Caki2 (cell line): ENCODE measurements around the gene TBCB. TPM values are rescaled to one million over a fixed set of nuclear protein-coding genes. Genes with fewer than 3 reads are reported as not detected.
A peak's percentile ranks its signal among the peaks of the same experiment; 100 is the strongest.
"Not testable (repeated sequence)": the region's sequence is repeated elsewhere in the genome, so short reads cannot be mapped to it uniquely, and the experiment has no call there.

Experiments used
- DNase-seq: peaks from one replicate; pipeline ENCODE4 v3.0.0-alpha.2; 2015; ENCODE audit warnings: low read depth
- in situ Hi-C: cut with HindIII; loops from 2 replicates; pipeline ENCODE4 v1.10.0; 2016; ENCODE audit warnings: low sequenced_read_pairs, low pct_unique_long_range_greater_than_20kb, mixed read lengths
- total RNA-seq: library from RNA; depleted of rRNA; stranded (reverse); fragments of >200 nt; shearing (Covaris generic); gene quantifications from 2 replicates; pipeline ENCODE4 v1.2.3, GENCODE V29; 2014; ENCODE audit warnings: low replicate concordance

The TBCB gene
- total RNA-seq, 1 experiment from 2014 or later = 369 TPM

DNA sequence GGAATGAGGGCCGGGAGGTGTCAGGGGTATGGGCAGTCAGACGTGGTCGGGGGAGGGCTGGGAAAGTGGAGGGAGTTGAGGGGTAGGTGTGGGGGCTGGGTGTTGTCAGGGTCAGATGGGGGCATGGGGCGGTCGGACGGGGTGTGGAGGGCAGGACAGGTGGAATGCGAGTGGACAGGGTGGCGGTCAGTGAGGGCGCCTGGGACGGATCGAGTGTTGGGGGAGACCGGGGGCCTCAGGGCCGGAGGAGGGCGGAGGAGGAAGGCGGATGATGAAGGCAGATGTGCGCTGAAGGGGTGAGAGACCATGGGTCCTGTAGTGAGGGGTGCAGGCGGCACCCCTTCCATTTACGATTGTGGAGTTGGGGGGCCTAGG lies 5.7 kb downstream of the TBCB start:
- DNase-seq = no peak
- in situ Hi-C loops = no loop called here

GRCh38 chr19:36121486-36122124 lies 6.3 kb downstream of the TBCB start:
- in situ Hi-C loops = no loop called here
- DNase-seq = no peak

DNA sequence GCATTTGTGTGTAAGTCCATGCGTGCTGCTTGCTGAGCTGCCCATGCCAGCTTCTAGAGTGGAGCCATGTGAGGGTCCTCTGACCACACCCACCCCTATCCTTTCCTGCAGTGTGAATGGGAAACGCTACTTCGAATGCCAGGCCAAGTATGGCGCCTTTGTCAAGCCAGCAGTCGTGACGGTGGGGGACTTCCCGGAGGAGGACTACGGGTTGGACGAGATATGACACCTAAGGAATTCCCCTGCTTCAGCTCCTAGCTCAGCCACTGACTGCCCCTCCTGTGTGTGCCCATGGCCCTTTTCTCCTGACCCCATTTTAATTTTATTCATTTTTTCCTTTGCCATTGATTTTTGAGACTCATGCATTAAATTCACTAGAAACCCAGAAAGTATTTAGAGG lies 10.3 kb downstream of the TBCB start:
- in situ Hi-C loops = no loop called here
- DNase-seq = no peak

DNA sequence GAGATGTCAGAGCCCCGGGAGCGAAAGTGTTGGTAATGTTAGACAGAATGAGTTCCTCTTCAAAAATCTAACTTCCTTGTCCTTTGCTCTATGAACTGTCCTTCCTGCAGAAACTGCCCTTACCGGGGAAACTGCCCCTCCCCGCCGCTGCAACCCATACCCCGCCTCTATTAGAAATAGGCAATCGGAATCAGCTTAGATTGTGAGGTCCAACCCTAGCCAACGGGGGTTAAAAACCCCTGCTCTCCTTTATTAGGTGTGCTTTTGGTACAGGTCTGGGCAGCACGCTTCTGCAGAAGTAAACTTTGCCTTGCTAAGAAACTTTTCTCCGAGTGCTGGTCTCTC lies 13.1 kb downstream of the TBCB start:
- DNase-seq = no peak
- in situ Hi-C loops = no loop called here

DNA sequence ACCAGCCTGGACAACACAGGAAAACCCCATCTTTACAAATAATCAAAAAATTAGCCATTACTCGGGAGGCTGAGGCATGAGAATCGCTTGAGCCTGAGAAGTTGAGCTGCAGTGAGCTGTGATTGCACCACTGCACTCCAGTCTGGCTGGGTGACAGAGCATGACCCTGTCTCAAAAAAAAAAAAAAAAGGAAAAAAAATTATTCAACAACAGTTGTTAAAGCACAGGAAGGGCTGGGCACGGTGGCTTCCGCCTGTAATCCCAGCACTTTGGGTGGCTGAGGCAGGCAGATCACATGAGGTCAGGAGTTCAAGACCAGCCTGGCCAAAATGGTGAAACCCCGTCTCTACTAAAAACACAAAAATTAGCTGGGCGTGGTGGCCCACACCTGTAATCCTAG lies 16.0 kb downstream of the TBCB start:
- in situ Hi-C loops = not testable (repeated sequence)
- peak; percentile 81 for DNase-seq

GRCh38 chr19:36134867-36135266 lies 19.6 kb downstream of the TBCB start:
- DNase-seq, in situ Hi-C loops: not testable (repeated sequence)

- in situ Hi-C loops = no loop called here
- peak; percentile 88 for DNase-seq
Observed at GRCh38 chr19:36136964-36137686, 21.9 kb downstream of the TBCB start.

GRCh38 chr19:36139120-36139472 lies 23.8 kb downstream of the TBCB start:
- no peak for DNase-seq
- in situ Hi-C loops = no loop called here

DNA sequence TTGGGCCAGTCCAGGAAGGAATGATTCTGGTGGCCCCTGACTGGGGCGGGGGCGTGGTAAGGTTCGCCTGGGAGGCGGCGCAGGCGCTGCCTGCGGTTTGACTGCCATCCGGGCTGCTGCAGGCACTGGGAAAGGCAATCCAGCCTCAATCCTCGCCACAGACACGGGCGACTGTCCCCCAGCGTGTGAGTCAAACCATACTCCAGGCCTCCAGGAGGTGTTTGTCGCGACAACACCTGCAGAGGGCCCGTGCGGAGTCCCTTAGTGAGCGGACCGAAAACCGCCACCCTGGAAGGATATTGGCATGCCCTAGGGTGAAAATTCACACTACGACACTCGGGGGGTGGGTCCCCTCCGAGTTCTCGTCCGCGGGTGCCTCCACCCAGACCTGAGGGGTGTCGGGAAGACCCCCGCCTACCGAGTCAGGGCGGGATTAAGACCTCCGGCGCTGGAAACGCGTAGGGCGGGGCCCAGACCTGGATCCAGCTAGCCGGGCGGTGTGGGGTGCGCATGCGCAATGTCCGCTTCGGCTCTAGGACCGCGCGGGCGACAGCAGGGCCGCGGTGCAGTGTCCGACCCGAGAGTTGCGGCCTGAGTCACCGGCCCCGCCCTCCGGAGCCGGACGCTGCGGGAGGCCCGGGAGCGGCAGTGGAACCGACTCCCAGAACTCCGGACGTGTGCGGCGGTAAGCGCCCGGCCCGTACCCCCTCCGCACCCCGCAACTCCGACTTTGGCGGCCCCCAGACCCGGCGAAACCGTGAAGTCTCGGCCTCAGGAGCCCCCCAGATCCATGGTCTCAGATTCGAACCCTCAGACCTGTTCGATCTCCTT lies 24.4 kb downstream of the TBCB start, which contains the start of gene CAPNS1:
Gene CAPNS1, plus strand, starts transcription at position 594 of the 831 bp plus-strand sequence. CDS start 946 bp downstream, outside the sequence.
- in situ Hi-C loops = no loop called here
- peak; percentile 97 for DNase-seq

DNA sequence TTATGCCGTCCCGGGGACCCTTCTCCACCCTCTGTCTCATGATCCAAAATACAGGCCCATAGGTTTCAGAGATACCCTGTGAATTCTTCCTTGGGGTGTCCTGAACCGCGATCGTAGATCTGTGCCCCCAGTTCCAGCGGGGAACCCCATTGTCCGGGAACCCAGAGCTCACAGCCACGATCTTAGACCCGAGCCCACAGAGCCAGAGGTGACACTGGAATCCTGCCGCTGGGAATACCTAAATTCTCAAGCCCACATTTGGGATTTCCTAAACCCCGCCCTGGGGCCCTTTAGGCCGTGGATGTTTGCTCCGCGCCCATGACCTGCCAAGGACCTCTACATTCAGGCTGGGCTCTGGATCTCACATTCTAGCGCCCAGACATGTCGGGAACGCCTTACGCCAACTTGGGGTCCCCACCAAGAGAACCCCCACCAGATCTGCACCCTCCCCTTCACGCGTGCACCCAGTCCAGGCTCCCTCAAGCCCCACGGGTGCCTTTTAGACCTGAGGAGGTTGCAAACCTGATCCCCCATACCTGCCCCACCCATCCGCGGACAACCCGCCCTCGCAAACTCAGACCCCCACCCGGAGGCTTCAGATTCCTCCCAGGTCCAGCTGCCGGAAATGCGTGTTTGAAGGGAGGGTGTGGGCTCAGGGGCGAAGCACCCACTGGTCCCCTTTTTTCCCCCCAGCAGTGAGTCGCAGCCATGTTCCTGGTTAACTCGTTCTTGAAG lies 25.2 kb downstream of the TBCB start:
- peak; percentile 66 for DNase-seq

DNA sequence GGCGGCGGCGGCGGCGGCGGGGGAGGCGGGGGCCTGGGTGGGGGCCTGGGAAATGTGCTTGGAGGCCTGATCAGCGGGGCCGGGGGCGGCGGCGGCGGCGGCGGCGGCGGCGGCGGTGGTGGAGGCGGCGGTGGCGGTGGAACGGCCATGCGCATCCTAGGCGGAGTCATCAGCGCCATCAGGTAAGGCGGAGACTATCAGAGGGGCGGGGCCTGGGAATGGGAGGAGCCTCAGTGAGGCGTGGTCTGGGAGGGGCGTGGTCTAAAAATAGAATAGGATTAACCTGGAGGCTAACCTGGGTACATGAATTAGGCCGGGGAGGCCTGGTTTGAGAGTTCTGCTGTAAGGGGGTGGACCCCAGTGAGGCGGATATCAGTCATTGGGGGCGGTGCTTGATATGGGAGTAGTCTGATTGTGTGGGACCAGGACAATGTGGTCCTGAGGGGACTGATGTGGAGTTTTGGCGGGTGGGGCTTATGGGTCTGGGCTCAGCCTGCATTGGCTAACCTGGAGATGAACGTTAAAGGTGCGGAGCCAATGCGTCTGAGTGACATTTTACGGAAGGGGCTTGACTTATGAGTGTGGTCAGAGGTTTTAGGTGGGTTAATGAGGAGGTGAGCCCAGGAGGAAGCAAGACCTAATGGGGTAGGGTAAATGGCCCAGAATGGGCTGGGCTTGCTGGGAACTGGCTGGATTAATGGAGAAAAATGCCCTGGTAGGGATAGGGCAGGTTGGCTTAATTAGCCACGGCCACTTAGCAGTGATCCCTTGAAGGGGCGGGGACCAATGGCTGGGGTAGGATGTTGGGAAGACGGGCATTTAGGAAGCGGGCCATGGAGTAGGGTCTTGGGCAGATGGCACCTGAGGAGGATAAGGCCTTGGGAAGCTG lies 26.0 kb downstream of the TBCB start:
- in situ Hi-C loops = no loop called here
- peak; percentile 87 for DNase-seq

More for the DNA sequence above, 25.2 kb downstream of the TBCB start:
- in situ Hi-C loops = no loop called here

DNA sequence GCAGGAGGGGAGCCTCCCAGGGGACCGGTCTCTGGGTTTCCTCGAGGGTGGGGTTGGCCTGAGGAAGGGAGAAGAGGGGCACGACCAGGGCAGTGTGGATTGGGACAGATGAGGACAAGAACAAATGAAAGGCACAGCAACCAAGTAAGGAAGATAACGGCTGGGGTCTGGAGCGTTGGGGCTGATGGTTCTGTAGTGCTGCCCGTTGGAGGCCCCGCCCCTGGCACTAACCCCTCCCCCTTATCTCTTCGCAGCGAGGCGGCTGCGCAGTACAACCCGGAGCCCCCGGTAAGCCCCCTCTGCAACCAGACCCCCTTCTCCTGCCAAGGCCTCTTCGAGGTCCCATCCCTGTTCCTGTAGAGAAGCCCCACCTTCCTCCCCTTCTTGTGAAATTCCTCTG lies 26.8 kb downstream of the TBCB start:
- in situ Hi-C loops = no loop called here
- DNase-seq = no peak

GRCh38 chr19:36142496-36142895 lies 27.2 kb downstream of the TBCB start:
- no peak for DNase-seq
- in situ Hi-C loops = no loop called here

- no peak for DNase-seq
- in situ Hi-C loops = no loop called here
Observed at GRCh38 chr19:36144624-36145023, 29.4 kb downstream of the TBCB start.

- DNase-seq = no peak
- in situ Hi-C loops = no loop called here
Observed at GRCh38 chr19:36149673-36150406, 34.6 kb downstream of the TBCB start.

- DNase-seq = no peak
- in situ Hi-C loops = no loop called here
Observed at GRCh38 chr19:36150586-36150985, 35.3 kb downstream of the TBCB start.
